Esophagus squamous epithelium (tissue), 4 donors: ENCODE results near the gene AADACL2.

Experiments used
- CTCF ChIP-seq, 6 experiments: fragments of 450-650 bp in 4 of 6; fragments of 200-600 bp in 2 of 6; sonication (generic) in 2 of 6; IDR thresholded peaks; one replicate each; pipeline ENCODE4 v1.5.1; 2016 to 2019; ENCODE audit warnings: antibody characterized with exemption in 6 of 6, mild to moderate bottlenecking in 4 of 6, moderate library complexity in 4 of 6
- POLR2A ChIP-seq, 4 donors: fragments of 450-650 bp; IDR thresholded peaks; one replicate each; pipeline ENCODE4 v1.6.1; 2017; ENCODE audit warnings: antibody characterized with exemption in 4 of 4, mild to moderate bottlenecking in 4 of 4, moderate library complexity in 3 of 4

GRCh38 chr3:151796105-151796680 lies 62.5 kb downstream of the AADACL2 start:
- TF ChIP-seq CTCF (IDR thresholded peaks at IDR 0.05) (no peak), POLR2A (IDR thresholded peaks at IDR 0.05) (no peak)
